GM12892 (cell line): Measurements from ENCODE around the gene KRT76.

Experiments
- POLR2AphosphoS5 ChIP-seq: IDR thresholded peaks from 2 replicates; pipeline ENCODE4 v1.6.1; 2011; ENCODE audit warnings: low read depth, low read length, control low read depth
- TAF1 ChIP-seq: IDR thresholded peaks from 2 replicates; pipeline ENCODE4 v1.6.1; 2011; ENCODE audit warnings: low read depth, mild to moderate bottlenecking, control low read depth, low read length, borderline replicate concordance

- TF ChIP-seq POLR2AphosphoS5 (no peak), TAF1 (no peak)
Measured at GRCh38 chr12:52800259-52800917, 23.2 kb upstream of the KRT76 start.
